K562 (cell line): Measurements from ENCODE around the gene NACA2. TPM values are rescaled to one million over a fixed set of nuclear protein-coding genes. Genes with fewer than 3 reads are reported as not detected.

ENCODE experiments used
- ATAC-seq: fragments of 200-7000 bp; cut with Tn5 transposase; 3 replicates; pipeline ENCODE4 v1.9.1; 2020; ENCODE audit warnings: moderate library complexity
- BruUV-seq: library from RNA; stranded (reverse); fragments of 400-500 nt; replicated peaks from 2 replicates; lab custom pipeline; 2021; lab: Mats Ljungman, UMichigan
- CTCF ChIA-PET: fragments of 300-600 bp; formaldehyde crosslinking; extraction: SDS; loops from one replicate; lab custom pipeline; 2021; ENCODE audit warnings: low intra/inter-chr PET ratio; lab: Yijun Ruan, JAX
- POLR2A ChIA-PET: fragments of 300-600, 350-650 bp; sonication (Branson Sonifier 250); formaldehyde crosslinking; extraction: SDS; loops from one replicate; lab custom pipeline; 2021; ENCODE audit warnings: antibody characterized with exemption, inconsistent platforms; lab: Yijun Ruan, JAX
- DNase-seq, 4 experiments: peaks; one replicate each; pipeline versions ENCODE4 v3.0.0 to v3.0.0-alpha.2; 2011 to 2018; ENCODE audit warnings: low spot score in 3 of 4, mixed read lengths in 3 of 4; ENCODE audit errors: extremely low read depth in 1 of 4
- FAIRE-seq: peaks from 2 replicates; lab custom pipeline; 2011; peaks lifted over from hg19 to GRCh38; lab: Jason Lieb, UNC
- H2AFZ ChIP-seq: 2 replicates; pipeline ENCODE4 v1.6.0; 2011; ENCODE audit warnings: low read depth, low read length, control low read depth, inconsistent platforms
- H3K27ac ChIP-seq: fragments of 200-600 bp; 3 replicates; pipeline ENCODE4 v1.8.0; 2011; ENCODE audit warnings: low read depth, mild to moderate bottlenecking, control low read depth, inconsistent platforms, low read length, moderate library complexity, mixed read lengths; ENCODE audit errors: extremely low read depth
- H3K27me3 ChIP-seq, 2 experiments: fragments of 300-600 bp in 1 of 2; 2 replicates in 1 of 2; 3 replicates in 1 of 2; pipeline versions ENCODE4 v1.6.0 to v1.8.0; 2011; ENCODE audit warnings: inconsistent platforms in 2 of 2, low read length in 2 of 2, mild to moderate bottlenecking in 1 of 2, mixed read lengths in 1 of 2, moderate library complexity in 1 of 2; ENCODE audit not compliant: control insufficient read depth in 2 of 2, insufficient read depth in 2 of 2
- H3K36me3 ChIP-seq: fragments of 300-600 bp; 3 replicates; pipeline ENCODE4 v1.8.0; 2011; ENCODE audit warnings: mild to moderate bottlenecking, low read length, inconsistent platforms; ENCODE audit not compliant: control insufficient read depth, insufficient read depth
- H3K4me1 ChIP-seq, 2 experiments: fragments of 200-600 bp in 1 of 2; replicated peaks in 1 of 2; 2 replicates in 1 of 2; 3 replicates in 1 of 2; pipeline versions ENCODE4 v1.5.1 to v1.8.0; 2011; ENCODE audit warnings: inconsistent platforms in 2 of 2, low read length in 2 of 2, mild to moderate bottlenecking in 1 of 2, mixed read lengths in 1 of 2, moderate library complexity in 1 of 2; ENCODE audit not compliant: control insufficient read depth in 2 of 2, insufficient read depth in 2 of 2
- H3K4me2 ChIP-seq: 2 replicates; pipeline ENCODE4 v1.6.1; 2011; ENCODE audit warnings: low read length, control low read depth, inconsistent platforms, mixed read lengths; ENCODE audit not compliant: insufficient read depth
- H3K4me3 ChIP-seq: fragments of 200-600 bp; sonication (generic), shearing (Covaris generic); 2 replicates; pipeline ENCODE4 v1.5.1; 2016; ENCODE audit warnings: control low read depth, inconsistent platforms
- H3K79me2 ChIP-seq: fragments of 200-600 bp; 3 replicates; pipeline ENCODE4 v1.8.0; 2011; ENCODE audit warnings: low read length, inconsistent platforms; ENCODE audit not compliant: control insufficient read depth, insufficient read depth
- H3K9ac ChIP-seq, 2 experiments: 2 replicates each; pipeline versions ENCODE4 v1.6.0 to v1.6.1; 2011; ENCODE audit warnings: low read depth in 2 of 2, low read length in 2 of 2, control low read depth in 1 of 2, inconsistent platforms in 1 of 2, mild to moderate bottlenecking in 1 of 2, mixed read lengths in 1 of 2; ENCODE audit not compliant: insufficient read depth in 1 of 2
- H3K9me1 ChIP-seq: one replicate; pipeline ENCODE4 v1.6.0; 2011; ENCODE audit warnings: inconsistent platforms, mild to moderate bottlenecking, low read length, moderate library complexity; ENCODE audit not compliant: control insufficient read depth, insufficient read depth
- H3K9me3 ChIP-seq: replicated peaks from 2 replicates; pipeline ENCODE4 v1.5.1; 2011; ENCODE audit warnings: low read depth, low read length, inconsistent platforms; ENCODE audit not compliant: control insufficient read depth, insufficient read depth
- H4K20me1 ChIP-seq: replicated peaks from 2 replicates; pipeline ENCODE4 v1.6.1; 2011; ENCODE audit warnings: low read length, inconsistent platforms, mixed read lengths; ENCODE audit not compliant: control insufficient read depth, insufficient read depth
- ZNF668 ChIP-seq: fragments of 250-450 bp; sonication (Bioruptor Pico); IDR thresholded peaks from 2 replicates; pipeline ENCODE4 v1.8.0; 2022; ENCODE audit warnings: mild to moderate bottlenecking, inconsistent platforms
- WGBS: fragments of 100-300 bp; shearing (Covaris generic); methylation state at CpG from one replicate; pipeline ENCODE4 v1.1.6; 2016; ENCODE audit warnings: low coverage, mixed read lengths; ENCODE audit not compliant: insufficient coverage; ENCODE audit errors: missing lambda C conversion rate; 5-methylcytosine and 5-hydroxymethylcytosine counted together
- in situ Hi-C: fragments of 300-500 bp; cut with MboI; formaldehyde crosslinking; loops from 4 replicates; pipeline ENCODE4 v1.15.0; 2018; ENCODE audit warnings: inconsistent platforms, mixed read lengths
- intact Hi-C: fragments of 100-400 bp; cut with micrococcal nuclease; formaldehyde crosslinking; loops from 2 replicates; pipeline ENCODE4 v1.14.2; 2022
- polyA plus RNA-seq, 8 experiments: library from polyadenylated mRNA; depleted of rRNA in 4 of 8; stranded (reverse) in 5 of 8; unstranded in 3 of 8; fragments of >200 nt; fragmentation: Nextera tagmentation in 2 of 8; fragmentation: Illumina TruSeq in 1 of 8; extraction: Ambion mirVana in 2 of 8; extraction: Trizol in 1 of 8; gene quantifications; 2 replicates each; pipeline versions ENCODE4 v1.2.1 to v1.2.3, GENCODE V29; 2011 to 2014; ENCODE audit warnings: inconsistent platforms in 1 of 8, missing spikeins in 1 of 8
- total RNA-seq, 7 experiments: library from RNA; depleted of rRNA in 6 of 7; stranded (reverse); fragments of >200 nt in 6 of 7; fragmentation: Illumina TruSeq in 2 of 7; extraction: Trizol in 2 of 7; gene quantifications; 2 replicates each; pipeline versions ENCODE4 v1.2.1 to v1.2.3, GENCODE V29; 2011 to 2021; ENCODE audit warnings: low replicate concordance in 1 of 7
- TF ChIP-seq, protein P1 (sequence below), 3 experiments: fragments of 200-800 bp in 1 of 3; fragments of 250-450 bp in 1 of 3; fragments of 450-650 bp in 1 of 3; sonication (Bioruptor Pico) in 1 of 3; sonication (Bioruptor generic) in 1 of 3; formaldehyde crosslinking in 1 of 3; IDR thresholded peaks; 2 replicates each; pipeline versions ENCODE4 v1.6.1 to v1.8.0; 2016 to 2022; ENCODE audit warnings: mild to moderate bottlenecking in 2 of 3, missing genetic modification characterization in 2 of 3, missing compliant biosample characterization in 1 of 3, moderate library complexity in 1 of 3

Gene NACA2
- total and polyA plus RNA-seq, 9 of the 15 experiments (the other 6 are each of a cell fraction or from before 2014, with no cell fraction given) = 0.13 to 0.29 (median 0.23) TPM; not detected in 4

- no peak for DNase-seq
- 0% methylated on average over 1 of the region's 1 CpG for WGBS
- no peaks in the 10 kb centered on the region; a peak in 1 of 5 replicates for H3K4me1 ChIP-seq
- H4K20me1 ChIP-seq = no peaks in the 10 kb centered on the region
- no peak for ATAC-seq
- H3K9me3 ChIP-seq = no peaks in the 10 kb centered on the region
- intact Hi-C loops = no loop called here
- no peak for TF ChIP-seq ZNF668 (CRISPR knock-in tag)
- TF ChIP-seq, protein P1, sequence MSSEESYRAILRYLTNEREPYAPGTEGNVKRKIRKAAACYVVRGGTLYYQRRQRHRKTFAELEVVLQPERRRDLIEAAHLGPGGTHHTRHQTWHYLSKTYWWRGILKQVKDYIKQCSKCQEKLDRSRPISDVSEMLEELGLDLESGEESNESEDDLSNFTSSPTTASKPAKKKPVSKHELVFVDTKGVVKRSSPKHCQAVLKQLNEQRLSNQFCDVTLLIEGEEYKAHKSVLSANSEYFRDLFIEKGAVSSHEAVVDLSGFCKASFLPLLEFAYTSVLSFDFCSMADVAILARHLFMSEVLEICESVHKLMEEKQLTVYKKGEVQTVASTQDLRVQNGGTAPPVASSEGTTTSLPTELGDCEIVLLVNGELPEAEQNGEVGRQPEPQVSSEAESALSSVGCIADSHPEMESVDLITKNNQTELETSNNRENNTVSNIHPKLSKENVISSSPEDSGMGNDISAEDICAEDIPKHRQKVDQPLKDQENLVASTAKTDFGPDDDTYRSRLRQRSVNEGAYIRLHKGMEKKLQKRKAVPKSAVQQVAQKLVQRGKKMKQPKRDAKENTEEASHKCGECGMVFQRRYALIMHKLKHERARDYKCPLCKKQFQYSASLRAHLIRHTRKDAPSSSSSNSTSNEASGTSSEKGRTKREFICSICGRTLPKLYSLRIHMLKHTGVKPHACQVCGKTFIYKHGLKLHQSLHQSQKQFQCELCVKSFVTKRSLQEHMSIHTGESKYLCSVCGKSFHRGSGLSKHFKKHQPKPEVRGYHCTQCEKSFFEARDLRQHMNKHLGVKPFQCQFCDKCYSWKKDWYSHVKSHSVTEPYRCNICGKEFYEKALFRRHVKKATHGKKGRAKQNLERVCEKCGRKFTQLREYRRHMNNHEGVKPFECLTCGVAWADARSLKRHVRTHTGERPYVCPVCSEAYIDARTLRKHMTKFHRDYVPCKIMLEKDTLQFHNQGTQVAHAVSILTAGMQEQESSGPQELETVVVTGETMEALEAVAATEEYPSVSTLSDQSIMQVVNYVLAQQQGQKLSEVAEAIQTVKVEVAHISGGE (CRISPR knock-in tag; IDR thresholded peaks at IDR 0.05) = peak in 1 of 3 experiments; percentile 91; a peak in 2 of 6 replicates
- BruUV-seq = no TSS peak
- H3K9me1 ChIP-seq = no peaks in the 10 kb centered on the region
- POLR2A ChIA-PET = no interaction called here
- no peaks in the 10 kb centered on the region for H3K79me2 ChIP-seq
- FAIRE-seq = no peak
- no peak overlapping the region for H3K4me2 ChIP-seq
- in situ Hi-C loops = no loop called here
- H2AFZ ChIP-seq = no peak overlapping the region
- no peak overlapping the region for H3K27ac ChIP-seq
- no peaks in the 10 kb centered on the region for H3K36me3 ChIP-seq
- peaks cover 10 to 14% of the 10 kb centered on the region in 2 experiments; a peak in 4 of 5 replicates for H3K27me3 ChIP-seq
- CTCF ChIA-PET = no interaction called here
- no peak overlapping the region for H3K9ac ChIP-seq
- no peak overlapping the region for H3K4me3 ChIP-seq
These were observed 3.8 kb downstream of the NACA2 start for GRCh38 chr17:61587242-61587641.
